ENCODE measurements around the gene DTNA.
"Not testable (repeated sequence)": the region's sequence is repeated elsewhere in the genome, so short reads cannot be mapped to it uniquely, and the experiment has no call there.

DTNA gene

GRCh38 chr18:34875150-34875549 lies 165.1 kb downstream of the DTNA start:
- H3K4me1 ChIP-seq (ENCODE audit: insufficient read depth, low read length) = no peaks in the 10 kb centered on the region
- H3K36me3 ChIP-seq (ENCODE audit: insufficient read depth, low read length) = no peaks in the 10 kb centered on the region; the same call in 1 of the 2 replicates
- H3K9me3 ChIP-seq (ENCODE audit: control insufficient read depth, insufficient read depth, low read length) = no peaks in the 10 kb centered on the region
- no peak overlapping the region for H3K9ac ChIP-seq (ENCODE audit: low read depth, low read length)

DNA sequence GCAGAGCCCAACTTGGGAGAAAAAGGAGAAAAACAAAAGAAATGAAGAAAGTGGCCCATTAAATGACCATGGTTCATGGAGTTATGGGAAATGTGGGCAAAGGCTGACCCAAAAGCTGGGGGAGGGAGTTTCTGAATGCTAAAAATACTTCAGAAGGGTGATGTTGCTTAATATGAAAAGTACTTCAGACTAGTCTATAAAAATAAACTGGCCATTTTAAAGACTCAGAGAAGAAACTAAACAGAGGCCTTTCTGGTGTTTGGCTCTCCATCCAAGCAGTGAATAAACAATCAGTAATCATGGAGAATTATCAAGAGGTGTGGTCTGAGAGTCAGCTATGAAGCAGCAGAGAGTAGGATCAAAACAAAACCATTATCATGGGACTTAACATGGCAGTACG lies 170.3 kb downstream of the DTNA start:
- Histone ChIP-seq H3K4me1 (ENCODE audit: insufficient read depth, low read length) (no peaks in the 10 kb centered on the region), H3K9me3 (ENCODE audit: control insufficient read depth, insufficient read depth, low read length) (no peaks in the 10 kb centered on the region), H3K36me3 (ENCODE audit: insufficient read depth, low read length) (peaks cover 3% of the 10 kb centered on the region; the same call in 1 of the 2 replicates), H3K9ac (ENCODE audit: low read depth, low read length) (no peak overlapping the region)

DNA sequence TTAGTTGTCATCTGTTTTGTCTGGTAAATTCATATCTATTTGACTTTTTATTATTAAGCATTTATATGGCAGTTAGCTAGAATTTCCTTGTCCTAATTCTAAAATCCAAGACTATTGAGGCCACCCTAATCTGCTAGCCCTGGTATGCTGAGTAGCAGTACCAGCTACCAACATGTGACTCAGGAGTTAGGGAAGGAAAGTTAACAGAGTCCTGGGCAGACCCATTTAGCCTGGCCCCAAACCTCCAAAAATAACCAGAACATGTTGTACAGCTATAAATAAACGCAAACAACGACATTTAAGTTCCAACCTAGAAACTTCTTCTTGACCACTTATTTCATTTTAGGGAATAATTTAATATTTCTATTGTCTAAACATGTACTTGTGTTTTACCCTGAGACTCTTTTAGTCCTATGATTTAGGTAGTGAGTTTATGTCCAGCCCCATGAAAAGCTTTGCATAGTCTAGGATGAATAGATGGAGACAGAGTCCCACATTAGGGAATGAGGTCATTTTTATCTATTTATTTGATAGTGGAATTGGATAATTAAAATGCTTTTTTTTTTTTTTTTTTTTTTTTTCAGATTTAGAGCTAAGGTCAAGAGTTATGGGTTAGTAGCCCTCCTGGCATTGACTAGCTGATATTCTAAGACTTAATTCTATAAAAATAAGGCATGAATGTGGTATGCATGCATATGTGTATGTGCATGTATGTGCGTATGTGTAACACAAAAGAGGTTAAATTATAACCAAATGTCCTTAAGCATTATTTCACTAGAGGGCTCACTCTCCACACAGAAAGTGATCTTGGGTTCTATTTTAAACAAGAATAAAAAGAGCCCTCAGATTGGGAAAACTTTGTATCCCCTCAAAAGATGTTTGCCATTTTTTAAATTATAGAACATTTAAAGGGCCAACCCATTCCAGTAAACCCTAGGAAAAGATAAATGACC lies 171.1 kb downstream of the DTNA start:
- H3K9ac ChIP-seq (ENCODE audit: low read depth, low read length) = no peak overlapping the region
- H3K9me3 ChIP-seq (ENCODE audit: control insufficient read depth, insufficient read depth, low read length) = no peaks in the 10 kb centered on the region
- no peaks in the 10 kb centered on the region for H3K4me1 ChIP-seq (ENCODE audit: insufficient read depth, low read length)
- H3K36me3 ChIP-seq (ENCODE audit: insufficient read depth, low read length) = peaks cover 3% of the 10 kb centered on the region; the same call in 1 of the 2 replicates

GRCh38 chr18:34884436-34884835 lies 174.3 kb downstream of the DTNA start:
- H3K9me3 ChIP-seq (ENCODE audit: control insufficient read depth, insufficient read depth, low read length) = no peaks in the 10 kb centered on the region
- no peak overlapping the region for H3K9ac ChIP-seq (ENCODE audit: low read depth, low read length)
- H3K4me1 ChIP-seq (ENCODE audit: insufficient read depth, low read length) = no peaks in the 10 kb centered on the region
- 0 out of 2 replicates have a peak, but pooled peaks cover 3% of the 10 kb centered on the region for H3K36me3 ChIP-seq (ENCODE audit: insufficient read depth, low read length)

GRCh38 chr18:34886177-34886576 lies 176.1 kb downstream of the DTNA start:
- Histone ChIP-seq H3K36me3 (ENCODE audit: insufficient read depth, low read length) (0 out of 2 replicates have a peak, but pooled peaks cover 3% of the 10 kb centered on the region), H3K9me3 (ENCODE audit: control insufficient read depth, insufficient read depth, low read length) (no peaks in the 10 kb centered on the region), H3K9ac (ENCODE audit: low read depth, low read length) (no peak overlapping the region), H3K4me1 (ENCODE audit: insufficient read depth, low read length) (no peaks in the 10 kb centered on the region)

DNA sequence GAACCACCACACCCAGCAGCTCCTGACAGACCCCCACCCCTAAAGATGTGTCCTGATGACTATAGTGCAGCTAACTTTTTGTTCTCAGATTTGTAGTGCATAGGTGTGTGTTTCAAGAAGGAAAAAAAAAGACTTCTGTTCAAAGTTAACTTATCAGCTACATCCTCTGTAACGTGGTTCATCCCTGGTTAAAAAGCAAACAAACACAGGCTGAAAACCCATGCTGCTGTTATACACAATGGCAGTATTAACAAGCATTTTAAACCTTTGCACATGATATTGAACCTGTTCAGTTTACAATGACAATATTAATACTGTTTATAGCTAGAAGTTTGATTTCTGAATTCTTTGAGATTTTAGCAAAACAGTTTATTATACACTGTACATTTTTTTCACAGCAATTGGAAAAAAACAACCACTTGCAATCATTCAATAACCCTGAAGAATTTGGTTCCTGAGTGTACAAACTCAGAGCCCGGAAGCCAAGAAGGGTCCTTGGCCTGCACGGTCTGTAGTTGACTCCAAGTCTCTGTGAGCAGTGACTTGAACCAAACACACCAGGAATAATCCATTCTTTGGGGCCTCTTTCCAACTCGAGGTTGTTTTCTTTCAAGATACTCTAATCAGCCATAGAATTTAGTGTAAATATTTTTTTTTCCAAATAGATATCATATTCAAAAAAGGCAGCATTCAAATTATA lies 177.9 kb downstream of the DTNA start:
- Histone ChIP-seq H3K4me1 (ENCODE audit: insufficient read depth, low read length) (no peaks in the 10 kb centered on the region), H3K9me3 (ENCODE audit: control insufficient read depth, insufficient read depth, low read length) (peaks cover 4% of the 10 kb centered on the region; the same call in 1 of the 2 replicates), H3K9ac (ENCODE audit: low read depth, low read length) (no peak overlapping the region), H3K36me3 (ENCODE audit: insufficient read depth, low read length) (peaks cover 5% of the 10 kb centered on the region; the same call in 1 of the 2 replicates)

- H3K9me3 ChIP-seq (ENCODE audit: control insufficient read depth, insufficient read depth, low read length) = peaks cover 11% of the 10 kb centered on the region
- no peak overlapping the region for H3K9ac ChIP-seq (ENCODE audit: low read depth, low read length)
- no peaks in the 10 kb centered on the region for H3K4me1 ChIP-seq (ENCODE audit: insufficient read depth, low read length)
- peaks cover 4% of the 10 kb centered on the region; the same call in 1 of the 2 replicates for H3K36me3 ChIP-seq (ENCODE audit: insufficient read depth, low read length)
These were observed 180.5 kb downstream of the DTNA start for GRCh38 chr18:34890486-34891085.

DNA sequence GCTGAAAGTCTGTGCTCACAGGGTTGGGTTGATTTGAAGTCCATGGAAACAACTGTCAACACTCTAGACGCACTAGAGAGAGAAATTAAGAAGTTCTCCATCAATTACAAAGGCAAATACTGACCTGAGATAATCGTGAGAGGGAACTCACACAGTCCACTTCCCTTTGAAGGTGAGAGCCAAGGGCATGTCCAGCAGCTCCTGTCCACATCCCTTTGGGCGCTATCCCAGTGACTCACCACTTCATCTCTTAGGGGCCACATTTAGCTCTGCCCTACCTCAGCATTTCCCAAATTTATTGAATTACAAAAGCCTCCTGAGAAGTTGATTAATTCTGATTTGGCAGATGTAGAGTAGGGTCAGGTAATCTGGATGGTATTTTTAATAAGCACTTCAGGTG lies 182.3 kb downstream of the DTNA start:
- H3K9ac ChIP-seq (ENCODE audit: low read depth, low read length) = no peak overlapping the region
- peaks cover 11% of the 10 kb centered on the region for H3K9me3 ChIP-seq (ENCODE audit: control insufficient read depth, insufficient read depth, low read length)
- H3K36me3 ChIP-seq (ENCODE audit: insufficient read depth, low read length) = peaks cover 4% of the 10 kb centered on the region; the same call in 1 of the 2 replicates
- H3K4me1 ChIP-seq (ENCODE audit: insufficient read depth, low read length) = no peaks in the 10 kb centered on the region

- Histone ChIP-seq H3K9ac (ENCODE audit: low read depth, low read length) (no peak overlapping the region), H3K9me3 (ENCODE audit: control insufficient read depth, insufficient read depth, low read length) (peaks cover 11% of the 10 kb centered on the region), H3K36me3 (ENCODE audit: insufficient read depth, low read length) (peaks cover 4% of the 10 kb centered on the region; the same call in 1 of the 2 replicates), H3K4me1 (ENCODE audit: insufficient read depth, low read length) (no peaks in the 10 kb centered on the region)
These were observed 183.1 kb downstream of the DTNA start for GRCh38 chr18:34893239-34893638.

DNA sequence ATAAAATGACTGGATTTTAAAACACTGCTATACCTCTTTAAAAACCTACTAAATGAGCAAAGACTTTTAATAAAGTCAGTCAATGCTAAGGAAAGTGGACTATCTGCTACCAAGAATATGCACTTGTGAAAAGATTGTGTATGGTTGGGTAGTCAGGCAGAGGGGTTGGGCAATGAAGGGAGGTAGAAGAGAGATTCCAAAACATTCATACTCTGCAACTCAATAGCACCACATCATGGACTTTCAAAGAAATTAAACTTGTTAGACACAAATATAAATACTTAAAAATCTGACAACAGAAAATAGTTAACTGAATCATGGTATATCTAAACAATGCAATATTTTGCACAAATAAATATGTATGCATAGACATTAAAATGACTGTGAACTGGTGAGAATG lies 191.2 kb downstream of the DTNA start:
- Histone ChIP-seq H3K4me1 (ENCODE audit: insufficient read depth, low read length) (no peaks in the 10 kb centered on the region), H3K9ac (ENCODE audit: low read depth, low read length) (no peak overlapping the region), H3K9me3 (ENCODE audit: control insufficient read depth, insufficient read depth, low read length) (no peaks in the 10 kb centered on the region; the same call in 1 of the 2 replicates), H3K36me3 (ENCODE audit: insufficient read depth, low read length) (no peaks in the 10 kb centered on the region)

DNA sequence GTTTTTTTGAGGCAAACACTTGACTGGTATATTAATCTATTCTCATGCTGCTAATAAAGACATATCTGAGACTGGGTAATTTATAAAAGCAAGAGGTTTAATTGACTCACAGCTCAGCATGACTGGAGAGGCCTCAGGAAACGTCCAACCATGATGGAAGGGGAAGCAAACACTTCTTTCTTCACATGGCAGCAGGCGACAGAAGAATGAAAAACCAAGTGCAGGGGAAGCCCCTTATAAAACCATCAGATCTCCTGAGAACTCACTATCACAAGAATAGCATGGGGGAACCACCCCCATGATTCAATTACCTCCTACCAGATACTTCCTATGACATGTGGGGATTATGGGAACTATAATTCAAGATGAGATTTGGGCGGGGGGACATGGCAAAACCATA lies 194.9 kb downstream of the DTNA start:
- no peaks in the 10 kb centered on the region for H3K36me3 ChIP-seq (ENCODE audit: insufficient read depth, low read length)
- no peak overlapping the region for H3K9ac ChIP-seq (ENCODE audit: low read depth, low read length)

DNA sequence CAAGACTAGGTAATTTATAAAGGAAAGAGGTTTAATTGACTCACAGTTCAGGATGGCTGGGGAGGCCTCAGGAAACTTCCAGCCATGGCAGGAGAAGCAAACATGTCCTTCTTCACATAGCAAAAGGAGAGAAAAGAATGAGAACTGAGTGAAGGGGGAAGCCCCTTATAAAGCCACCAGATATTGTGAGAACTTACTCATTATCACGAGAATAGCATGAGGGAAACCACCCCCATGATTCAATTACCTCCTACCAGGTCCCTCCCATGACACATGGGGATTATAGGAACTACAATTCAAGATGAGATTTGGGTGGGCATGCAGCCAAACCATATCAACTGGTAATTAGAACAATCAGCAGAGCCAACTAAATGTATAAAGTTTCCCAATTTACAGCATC lies 196.9 kb downstream of the DTNA start:
- H3K9ac ChIP-seq (ENCODE audit: low read depth, low read length); H3K36me3 ChIP-seq (ENCODE audit: insufficient read depth, low read length); H3K4me1 ChIP-seq (ENCODE audit: insufficient read depth, low read length); H3K9me3 ChIP-seq (ENCODE audit: control insufficient read depth, insufficient read depth, low read length): not testable (repeated sequence)

More for the DNA sequence above, 194.9 kb downstream of the DTNA start:
- no peaks in the 10 kb centered on the region for H3K4me1 ChIP-seq (ENCODE audit: insufficient read depth, low read length)
- no peaks in the 10 kb centered on the region; the same call in none of the 2 replicates for H3K9me3 ChIP-seq (ENCODE audit: control insufficient read depth, insufficient read depth, low read length)

DNA sequence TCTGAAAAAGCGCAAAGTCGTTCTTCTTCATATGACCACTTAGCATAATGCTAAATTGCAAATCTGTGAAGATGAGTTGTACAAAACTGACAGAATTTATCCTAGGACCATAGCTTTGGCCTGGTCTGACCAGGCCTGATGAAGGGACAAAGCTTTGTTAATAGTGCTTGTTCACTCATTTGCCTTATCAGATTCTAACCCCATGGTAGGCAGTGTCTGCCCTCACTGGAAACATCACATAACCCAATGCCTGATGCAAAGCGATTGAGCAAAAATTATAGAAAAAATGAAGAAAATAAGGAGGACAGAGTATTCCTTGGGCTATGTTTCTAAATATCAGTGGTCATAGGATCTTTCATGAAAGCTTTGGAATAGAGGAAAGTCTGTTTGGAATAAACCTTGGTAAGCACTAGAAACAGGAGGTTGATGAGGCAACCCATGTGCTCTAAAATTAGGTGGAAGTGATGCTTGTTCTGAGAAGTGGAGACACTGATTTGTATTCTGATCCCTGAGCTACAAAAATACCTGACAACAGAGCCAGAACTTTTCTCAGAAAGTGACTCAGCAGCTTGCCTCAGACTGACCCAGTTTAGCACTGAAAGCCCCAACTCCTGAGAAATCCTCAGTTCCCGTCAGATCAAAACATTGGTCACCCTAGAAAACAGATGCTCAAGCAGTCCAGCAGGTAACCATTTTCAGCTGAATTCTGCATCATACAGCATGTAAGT lies 199.7 kb downstream of the DTNA start:
- no peaks in the 10 kb centered on the region for H3K36me3 ChIP-seq (ENCODE audit: insufficient read depth, low read length)
- no peaks in the 10 kb centered on the region; the same call in none of the 2 replicates for H3K9me3 ChIP-seq (ENCODE audit: control insufficient read depth, insufficient read depth, low read length)
- no peak overlapping the region for H3K9ac ChIP-seq (ENCODE audit: low read depth, low read length)
- peaks cover 8% of the 10 kb centered on the region; the same call in 1 of the 2 replicates for H3K4me1 ChIP-seq (ENCODE audit: insufficient read depth, low read length)

DNA sequence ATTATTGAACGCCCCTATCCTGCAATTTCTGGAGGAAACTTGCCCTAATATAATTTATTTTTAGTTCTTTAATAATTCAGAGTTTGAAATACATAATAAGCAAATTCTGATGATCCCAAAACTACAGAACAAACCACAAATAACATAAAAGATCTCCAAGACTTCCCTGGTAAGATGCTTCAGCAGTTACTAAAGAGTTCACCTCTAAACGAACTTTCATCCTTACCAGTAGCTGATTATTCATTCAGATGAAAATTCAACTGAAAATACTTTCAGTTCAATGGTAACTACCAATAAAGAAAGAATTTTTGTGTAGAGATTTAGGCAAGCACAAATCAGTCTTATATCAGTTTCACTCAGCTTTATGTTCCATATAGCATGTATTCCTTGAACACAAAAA lies 201.0 kb downstream of the DTNA start:
- Histone ChIP-seq H3K9me3 (ENCODE audit: control insufficient read depth, insufficient read depth, low read length) (no peaks in the 10 kb centered on the region; the same call in none of the 2 replicates), H3K4me1 (ENCODE audit: insufficient read depth, low read length) (peaks cover 9% of the 10 kb centered on the region; the same call in 1 of the 2 replicates), H3K9ac (ENCODE audit: low read depth, low read length) (no peak overlapping the region), H3K36me3 (ENCODE audit: insufficient read depth, low read length) (no peaks in the 10 kb centered on the region)

All from ES-I3 (cell line).